Mucosa of stomach (tissue), 1 donor: ENCODE results near the gene PDZD2.

Experiments
- H3K27me3 ChIP-seq: one replicate; pipeline ENCODE4 v1.7.0; 2013; ENCODE audit warnings: mild to moderate bottlenecking, low read length; ENCODE audit not compliant: control insufficient read depth, insufficient read depth
- H3K36me3 ChIP-seq: one replicate; pipeline ENCODE4 v1.7.0; 2013; ENCODE audit warnings: low read length; ENCODE audit not compliant: control insufficient read depth, insufficient read depth
- H3K4me1 ChIP-seq: one replicate; pipeline ENCODE4 v1.7.0; 2013; ENCODE audit warnings: mild to moderate bottlenecking, low read length; ENCODE audit not compliant: control insufficient read depth, insufficient read depth
- H3K4me3 ChIP-seq: one replicate; pipeline ENCODE4 v1.7.0; 2013; ENCODE audit warnings: low read length
- H3K9ac ChIP-seq: one replicate; pipeline ENCODE4 v1.7.0; 2013; ENCODE audit warnings: mild to moderate bottlenecking, low read length, moderate library complexity
- H3K9me3 ChIP-seq: one replicate; pipeline ENCODE4 v1.7.0; 2013; ENCODE audit warnings: mild to moderate bottlenecking, low read length, moderate library complexity; ENCODE audit not compliant: control insufficient read depth
- donor health status: Pancreatic carcinoma.

Gene PDZD2

DNA sequence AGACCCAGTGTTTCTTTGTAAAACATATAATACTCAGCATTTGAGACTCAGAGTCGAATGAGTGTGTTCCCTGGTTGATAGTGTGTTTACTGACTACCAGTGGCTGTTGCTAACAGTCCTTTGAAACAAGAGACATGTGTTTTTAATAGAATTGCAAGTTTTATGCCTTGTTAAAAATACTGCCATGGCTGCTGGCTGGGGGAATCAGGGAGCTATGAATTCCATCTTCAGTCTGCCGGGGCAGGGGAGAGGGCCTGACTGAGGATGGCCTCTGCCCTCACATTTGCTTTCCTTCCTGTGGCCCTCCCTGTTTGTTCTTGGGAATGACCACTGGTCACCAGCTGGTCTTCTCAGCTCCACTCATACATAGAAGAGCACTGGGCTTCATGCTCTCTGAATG is 63.8 kb downstream of the PDZD2 start:
- Histone ChIP-seq H3K4me3 (no peak overlapping the region), H3K36me3 (no peaks in the 10 kb centered on the region), H3K27me3 (no peaks in the 10 kb centered on the region), H3K4me1 (peaks cover 7% of the 10 kb centered on the region), H3K9ac (no peak overlapping the region), H3K9me3 (no peaks in the 10 kb centered on the region)

DNA sequence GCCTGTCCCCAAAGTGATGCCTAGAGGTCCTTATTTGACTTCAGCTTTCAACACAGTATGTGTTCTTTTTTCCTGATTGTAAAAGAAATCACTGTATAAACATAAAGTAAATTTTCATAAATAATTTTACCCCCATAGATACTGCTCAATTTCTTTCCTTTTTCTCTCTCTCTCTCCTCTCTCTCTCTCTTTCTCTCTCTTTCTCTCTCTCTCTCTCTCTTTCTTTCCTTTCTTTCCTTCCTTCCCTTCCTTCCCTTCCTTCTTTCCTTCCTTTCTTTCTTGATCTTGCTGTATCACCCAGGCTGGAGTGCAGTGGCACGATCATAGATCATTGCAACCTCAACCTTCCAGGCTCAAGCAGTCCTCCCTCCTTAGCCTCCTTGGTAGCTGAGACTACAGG is 64.8 kb downstream of the PDZD2 start:
- H3K36me3 ChIP-seq, result no peaks in the 10 kb centered on the region
- H3K9me3 ChIP-seq, result no peaks in the 10 kb centered on the region
- no peak overlapping the region for H3K4me3 ChIP-seq
- H3K9ac ChIP-seq, result no peak overlapping the region
- peaks cover 14% of the 10 kb centered on the region for H3K4me1 ChIP-seq
- H3K27me3 ChIP-seq, result no peaks in the 10 kb centered on the region

DNA sequence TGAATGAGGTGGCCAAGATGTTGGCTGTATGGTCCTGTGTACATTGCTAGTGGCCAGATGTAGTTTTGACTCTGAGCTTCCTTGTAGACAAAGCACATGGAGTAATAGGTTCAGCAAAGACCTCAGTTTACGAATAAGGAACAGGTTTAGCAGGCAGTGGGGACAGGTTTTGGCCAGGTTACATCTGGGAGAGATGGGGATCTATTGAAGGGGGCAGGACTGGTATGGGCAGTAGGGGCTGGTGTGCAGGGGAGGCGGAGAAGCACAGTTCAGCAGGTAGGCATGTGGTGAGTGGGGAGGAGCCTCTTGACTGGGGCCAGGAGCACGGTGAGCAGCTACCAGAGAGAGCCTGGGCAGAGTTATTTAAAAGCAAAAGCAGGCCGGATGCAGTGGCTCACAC is 67.3 kb downstream of the PDZD2 start:
- Histone ChIP-seq H3K9ac (no peak overlapping the region), H3K4me3 (no peak overlapping the region), H3K9me3 (no peaks in the 10 kb centered on the region), H3K27me3 (no peaks in the 10 kb centered on the region), H3K4me1 (peaks cover 14% of the 10 kb centered on the region), H3K36me3 (no peaks in the 10 kb centered on the region)

DNA sequence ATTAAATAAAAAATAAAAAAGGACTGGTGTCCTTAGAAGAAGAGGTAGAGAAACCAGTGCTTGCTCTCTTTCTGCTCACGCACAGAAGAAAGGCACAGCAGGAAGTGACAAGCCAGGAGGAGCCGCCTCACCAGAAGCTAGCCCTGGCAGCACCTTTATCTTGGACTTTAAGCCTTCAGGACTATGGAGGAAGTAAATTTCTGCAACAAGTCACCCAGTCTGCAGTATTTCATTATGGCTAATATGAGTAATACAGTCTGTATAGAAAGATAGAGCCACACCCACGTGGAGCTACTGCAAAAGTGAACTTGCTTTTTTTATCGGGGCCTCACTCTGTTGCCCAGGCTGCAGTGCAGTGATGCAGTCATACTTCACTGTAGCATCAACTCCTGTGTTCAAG is 68.4 kb downstream of the PDZD2 start:
- H3K36me3 ChIP-seq, result no peaks in the 10 kb centered on the region
- no peaks in the 10 kb centered on the region for H3K27me3 ChIP-seq
- no peaks in the 10 kb centered on the region for H3K9me3 ChIP-seq
- peaks cover 14% of the 10 kb centered on the region for H3K4me1 ChIP-seq
- H3K9ac ChIP-seq, result no peak overlapping the region
- no peak overlapping the region for H3K4me3 ChIP-seq

DNA sequence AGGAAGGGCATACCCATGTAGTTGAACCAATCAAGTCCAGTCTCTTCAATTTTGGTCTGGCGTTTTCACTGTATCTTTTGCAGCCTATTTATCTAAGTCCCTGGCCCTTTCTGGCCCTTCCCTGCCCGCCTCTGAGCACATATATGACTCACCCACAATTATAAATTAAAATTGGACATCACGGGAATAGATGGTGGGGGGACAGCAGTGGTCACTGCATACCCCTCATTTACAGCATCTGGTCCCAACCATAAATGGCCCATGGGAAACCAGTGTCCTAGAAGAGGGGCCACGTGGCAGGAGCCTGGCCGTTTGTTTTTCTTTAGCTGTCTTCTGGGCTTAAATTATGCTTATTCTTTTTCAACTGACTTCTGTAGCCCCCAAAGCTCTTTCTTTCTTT is 69.2 kb downstream of the PDZD2 start:
- Histone ChIP-seq H3K9me3 (no peaks in the 10 kb centered on the region), H3K36me3 (no peaks in the 10 kb centered on the region), H3K9ac (no peak overlapping the region), H3K27me3 (no peaks in the 10 kb centered on the region), H3K4me1 (peaks cover 14% of the 10 kb centered on the region), H3K4me3 (no peak overlapping the region)

DNA sequence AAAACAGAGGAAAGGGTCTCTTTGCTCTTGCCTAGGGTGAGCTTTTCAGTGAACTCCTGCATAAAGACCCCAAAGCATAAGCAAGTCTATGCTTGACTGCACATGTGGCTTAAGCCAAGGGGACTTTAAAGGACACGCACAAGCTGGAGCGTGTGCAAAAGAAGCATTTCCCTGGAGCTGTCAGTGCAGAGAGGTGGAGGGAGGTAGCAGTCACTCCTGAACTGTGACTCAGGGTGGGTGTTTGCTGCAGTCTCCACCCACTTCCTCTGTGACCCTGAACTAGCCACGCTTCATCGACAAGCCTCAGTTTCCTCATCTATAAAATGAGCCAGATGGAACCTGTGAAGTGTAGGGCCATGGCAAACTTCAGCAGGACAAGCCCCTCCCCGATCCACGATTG is 72.4 kb downstream of the PDZD2 start:
- H3K9ac ChIP-seq, result no peak overlapping the region
- H3K27me3 ChIP-seq, result no peaks in the 10 kb centered on the region
- no peaks in the 10 kb centered on the region for H3K9me3 ChIP-seq
- no peak overlapping the region for H3K4me3 ChIP-seq
- H3K4me1 ChIP-seq, result peaks cover 11% of the 10 kb centered on the region
- H3K36me3 ChIP-seq, result no peaks in the 10 kb centered on the region

DNA sequence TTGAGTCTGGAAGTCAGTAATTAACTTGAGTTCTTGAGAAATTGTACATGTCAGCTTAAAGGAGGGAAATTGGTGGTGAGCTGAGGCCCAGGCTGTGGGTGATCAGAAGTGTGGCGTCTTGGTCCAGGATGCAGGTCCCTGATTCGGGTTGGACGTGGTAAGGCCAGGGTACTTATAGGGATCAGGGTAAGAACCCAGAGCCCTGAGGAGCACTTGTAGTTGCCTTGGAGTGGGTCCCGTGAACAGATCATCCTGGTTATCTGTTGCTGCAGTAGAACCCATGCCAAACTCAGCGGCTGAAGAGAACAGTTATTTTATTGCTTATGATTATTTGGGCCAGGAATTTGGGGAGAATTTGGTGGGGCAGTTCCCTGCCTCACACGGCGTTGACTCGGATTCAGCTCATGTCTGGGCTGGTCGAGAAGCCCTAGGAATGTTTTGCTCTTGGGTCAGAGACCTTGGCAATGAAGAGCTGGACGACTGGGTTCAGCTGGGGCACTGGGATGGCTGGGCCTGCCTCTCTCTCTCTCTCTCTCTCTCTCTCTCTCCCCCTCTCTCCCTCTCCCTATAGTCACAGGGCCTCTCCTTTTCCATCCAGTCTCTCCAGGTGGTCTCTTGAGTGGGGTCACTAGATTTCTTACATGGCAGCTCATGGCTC is 73.1 kb downstream of the PDZD2 start:
- H3K9me3 ChIP-seq, result no peaks in the 10 kb centered on the region
- H3K9ac ChIP-seq, result no peak overlapping the region
- H3K4me3 ChIP-seq, result no peak overlapping the region
- H3K36me3 ChIP-seq, result no peaks in the 10 kb centered on the region
- peaks cover 9% of the 10 kb centered on the region for H3K4me1 ChIP-seq
- H3K27me3 ChIP-seq, result no peaks in the 10 kb centered on the region

DNA sequence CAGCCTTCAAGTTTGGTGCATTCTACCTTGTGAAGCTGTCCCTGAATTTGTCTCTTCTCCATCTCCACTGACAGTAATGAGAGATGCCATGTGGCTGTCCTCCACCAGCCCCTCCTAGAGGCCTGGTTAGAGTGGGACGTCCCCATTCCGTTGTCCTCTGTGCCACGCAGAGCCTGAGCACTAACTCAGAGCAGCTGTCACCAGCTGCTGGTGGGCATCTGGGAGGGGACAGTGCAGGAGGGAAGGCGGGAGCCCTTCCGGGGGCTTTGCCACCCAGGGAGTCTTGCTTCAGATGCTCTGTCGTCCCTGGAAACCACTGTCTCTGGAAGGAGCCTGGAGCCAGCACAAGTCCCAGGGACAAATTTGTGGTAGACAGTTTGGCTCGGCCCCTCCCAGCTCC is 78.6 kb downstream of the PDZD2 start:
- no peak overlapping the region for H3K9ac ChIP-seq
- no peaks in the 10 kb centered on the region for H3K4me1 ChIP-seq
- H3K4me3 ChIP-seq, result no peak overlapping the region
- H3K27me3 ChIP-seq, result no peaks in the 10 kb centered on the region
- H3K9me3 ChIP-seq, result no peaks in the 10 kb centered on the region
- no peaks in the 10 kb centered on the region for H3K36me3 ChIP-seq

DNA sequence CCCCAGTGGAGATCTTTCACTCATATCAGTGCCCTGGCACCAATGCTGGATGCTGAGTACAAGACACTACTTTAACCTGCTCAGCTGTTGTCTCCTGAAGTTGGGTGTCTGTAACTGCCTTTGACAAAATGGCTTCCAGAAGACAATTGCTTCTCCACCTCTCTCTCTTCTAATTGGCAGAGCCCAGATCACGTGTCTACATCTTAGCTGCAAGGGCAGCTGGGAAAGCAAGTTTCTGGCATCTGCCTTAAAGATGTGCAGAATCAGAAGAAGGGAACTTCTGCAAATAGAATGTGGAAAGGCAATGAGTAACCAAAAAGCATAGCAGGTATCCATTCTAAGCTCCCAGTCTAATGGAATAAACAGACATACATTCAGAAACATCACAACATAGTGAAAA is 81.1 kb downstream of the PDZD2 start:
- H3K4me3 ChIP-seq, result no peak overlapping the region
- H3K36me3 ChIP-seq, result no peaks in the 10 kb centered on the region
- H3K9ac ChIP-seq, result no peak overlapping the region
- H3K27me3 ChIP-seq, result no peaks in the 10 kb centered on the region
- H3K4me1 ChIP-seq, result no peaks in the 10 kb centered on the region
- no peaks in the 10 kb centered on the region for H3K9me3 ChIP-seq

DNA sequence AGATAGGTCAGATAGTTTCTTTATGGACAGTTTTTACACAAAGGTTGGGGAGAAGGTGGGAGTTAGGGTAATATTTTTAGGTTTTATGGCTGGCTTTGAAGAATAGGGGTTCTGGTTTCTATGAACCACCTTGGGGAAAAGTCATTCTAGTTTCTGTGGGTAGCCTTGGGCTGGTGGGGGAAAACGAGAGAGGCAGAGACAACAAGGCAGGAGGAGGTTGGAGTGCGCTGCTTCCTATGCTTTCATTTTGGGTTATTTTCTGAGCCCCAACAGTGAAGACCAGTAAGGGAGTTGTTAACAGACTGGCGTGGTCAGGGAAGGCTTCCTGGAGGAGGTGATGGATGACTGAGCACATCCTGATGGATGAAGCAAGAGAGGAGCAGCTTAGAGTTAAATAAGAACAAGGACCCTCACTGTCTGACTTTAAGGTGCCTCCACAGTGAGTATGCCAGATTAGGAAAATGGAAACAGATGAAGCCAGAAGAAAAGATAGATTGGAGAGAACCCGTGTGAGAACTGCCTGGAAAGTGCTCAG is 81.9 kb downstream of the PDZD2 start:
- Histone ChIP-seq H3K9ac (no peak overlapping the region), H3K4me3 (no peak overlapping the region), H3K27me3 (no peaks in the 10 kb centered on the region), H3K36me3 (no peaks in the 10 kb centered on the region), H3K4me1 (no peaks in the 10 kb centered on the region), H3K9me3 (no peaks in the 10 kb centered on the region)

DNA sequence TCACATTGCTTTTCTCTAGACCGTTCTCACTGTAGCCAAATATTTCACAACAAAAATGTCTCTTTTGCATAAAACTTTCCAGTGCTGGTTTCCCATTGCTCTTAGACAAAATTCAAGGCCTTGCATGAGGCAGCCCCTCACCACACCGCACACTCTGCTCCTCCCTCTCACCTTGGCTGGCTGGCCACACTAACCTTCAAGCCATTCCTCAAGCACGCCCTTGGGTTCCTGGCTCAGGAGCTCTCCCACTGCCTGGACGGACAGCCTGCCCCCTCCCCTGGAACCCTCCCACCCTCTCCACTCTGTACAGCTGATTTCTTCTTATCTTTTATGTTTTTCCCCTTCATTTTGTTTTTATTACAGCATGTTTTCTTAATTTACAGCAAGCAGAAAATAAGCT is 83.2 kb downstream of the PDZD2 start:
- Histone ChIP-seq H3K9ac (no peak overlapping the region), H3K4me1 (no peaks in the 10 kb centered on the region), H3K36me3 (no peaks in the 10 kb centered on the region), H3K27me3 (no peaks in the 10 kb centered on the region), H3K9me3 (no peaks in the 10 kb centered on the region), H3K4me3 (no peak overlapping the region)

DNA sequence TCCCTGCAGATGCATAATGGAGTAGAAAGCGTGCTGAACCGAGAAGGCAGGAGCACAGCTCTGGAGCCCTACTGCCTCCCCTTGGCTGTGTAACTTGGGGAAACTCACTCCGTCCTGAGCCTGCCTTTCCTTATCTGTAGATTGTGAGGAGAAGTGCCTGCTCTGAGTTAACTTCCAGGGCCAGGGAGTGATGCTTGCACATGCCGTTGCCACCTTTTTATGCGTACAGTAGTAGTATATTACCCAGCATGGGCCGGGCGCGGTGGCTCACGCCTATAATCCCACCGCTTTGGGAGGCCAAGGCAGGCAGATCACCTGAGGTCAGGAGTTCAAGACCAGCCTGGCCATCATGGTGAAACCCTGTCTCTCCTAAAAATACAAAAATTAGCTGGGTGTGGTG is 87.1 kb downstream of the PDZD2 start:
- Histone ChIP-seq H3K9ac (no peak overlapping the region), H3K4me1 (no peaks in the 10 kb centered on the region), H3K27me3 (no peaks in the 10 kb centered on the region), H3K4me3 (no peak overlapping the region), H3K36me3 (no peaks in the 10 kb centered on the region), H3K9me3 (no peaks in the 10 kb centered on the region)

DNA sequence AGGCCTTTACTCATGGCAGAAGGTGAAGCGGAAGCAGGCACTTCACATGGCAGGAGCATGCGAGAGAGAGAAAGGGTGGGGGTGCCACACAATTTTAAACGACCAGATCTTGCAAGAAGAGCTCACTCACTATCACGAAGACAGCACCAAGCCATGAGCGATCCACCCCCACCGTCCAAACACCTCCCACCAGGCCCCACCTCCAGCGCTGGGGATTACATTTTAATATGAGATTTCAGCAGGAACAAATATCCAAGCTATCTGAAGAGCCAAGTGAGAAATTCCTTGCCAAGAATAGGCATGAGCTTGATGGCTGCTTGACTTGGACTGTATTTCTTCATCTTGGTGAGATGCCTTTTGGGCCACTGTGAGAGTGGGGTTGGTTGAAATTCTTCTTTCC is 88.0 kb downstream of the PDZD2 start:
- no peaks in the 10 kb centered on the region for H3K27me3 ChIP-seq
- no peaks in the 10 kb centered on the region for H3K9me3 ChIP-seq
- H3K4me3 ChIP-seq, result no peak overlapping the region
- H3K9ac ChIP-seq, result no peak overlapping the region
- H3K4me1 ChIP-seq, result no peaks in the 10 kb centered on the region
- no peaks in the 10 kb centered on the region for H3K36me3 ChIP-seq
